Subcutaneous adipose tissue (tissue), 4 donors: ENCODE measurements around the gene NIPAL4. TPM values are rescaled to one million over a fixed set of nuclear protein-coding genes. Genes with fewer than 3 reads are reported as not detected.

Experiments used
- total RNA-seq, 4 donors: library from RNA; depleted of rRNA; stranded (reverse); fragments of >200 nt; gene quantifications; one replicate each; pipeline ENCODE4 v1.1.0, GENCODE V29; 2016
- TF ChIP-seq, protein P1 (sequence below): fragments of 450-650 bp; IDR thresholded peaks from one replicate; pipeline ENCODE4 v1.5.1; 2016; ENCODE audit warnings: low read depth, mild to moderate bottlenecking, control low read depth, antibody characterized with exemption, moderate library complexity

NIPAL4 gene
- total RNA-seq, 4 donors from 2014 or later, result 0.22 to 1.3 TPM; not detected in 2

DNA sequence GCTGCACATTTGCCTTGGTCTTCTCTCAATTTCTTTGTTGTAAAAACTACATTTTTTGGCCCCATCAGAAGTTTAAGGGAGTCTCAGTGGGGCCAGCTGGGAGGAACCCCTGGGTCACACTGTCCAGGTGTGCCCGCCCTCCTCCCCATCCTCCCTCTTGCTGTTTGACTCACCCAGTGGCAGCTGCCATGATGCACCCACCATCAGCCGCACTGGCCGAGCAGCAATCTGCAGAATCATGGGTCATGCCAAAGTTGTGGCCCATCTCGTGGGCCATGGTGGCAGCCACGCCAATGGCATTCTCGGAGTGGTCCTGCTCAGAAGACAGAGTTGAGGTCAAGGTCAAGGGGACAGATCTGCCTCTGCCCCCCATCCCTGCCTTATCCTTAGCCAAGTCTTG lies 45.5 kb downstream of the NIPAL4 start:
- TF ChIP-seq, protein P1, sequence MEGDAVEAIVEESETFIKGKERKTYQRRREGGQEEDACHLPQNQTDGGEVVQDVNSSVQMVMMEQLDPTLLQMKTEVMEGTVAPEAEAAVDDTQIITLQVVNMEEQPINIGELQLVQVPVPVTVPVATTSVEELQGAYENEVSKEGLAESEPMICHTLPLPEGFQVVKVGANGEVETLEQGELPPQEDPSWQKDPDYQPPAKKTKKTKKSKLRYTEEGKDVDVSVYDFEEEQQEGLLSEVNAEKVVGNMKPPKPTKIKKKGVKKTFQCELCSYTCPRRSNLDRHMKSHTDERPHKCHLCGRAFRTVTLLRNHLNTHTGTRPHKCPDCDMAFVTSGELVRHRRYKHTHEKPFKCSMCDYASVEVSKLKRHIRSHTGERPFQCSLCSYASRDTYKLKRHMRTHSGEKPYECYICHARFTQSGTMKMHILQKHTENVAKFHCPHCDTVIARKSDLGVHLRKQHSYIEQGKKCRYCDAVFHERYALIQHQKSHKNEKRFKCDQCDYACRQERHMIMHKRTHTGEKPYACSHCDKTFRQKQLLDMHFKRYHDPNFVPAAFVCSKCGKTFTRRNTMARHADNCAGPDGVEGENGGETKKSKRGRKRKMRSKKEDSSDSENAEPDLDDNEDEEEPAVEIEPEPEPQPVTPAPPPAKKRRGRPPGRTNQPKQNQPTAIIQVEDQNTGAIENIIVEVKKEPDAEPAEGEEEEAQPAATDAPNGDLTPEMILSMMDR, result no peak

DNA sequence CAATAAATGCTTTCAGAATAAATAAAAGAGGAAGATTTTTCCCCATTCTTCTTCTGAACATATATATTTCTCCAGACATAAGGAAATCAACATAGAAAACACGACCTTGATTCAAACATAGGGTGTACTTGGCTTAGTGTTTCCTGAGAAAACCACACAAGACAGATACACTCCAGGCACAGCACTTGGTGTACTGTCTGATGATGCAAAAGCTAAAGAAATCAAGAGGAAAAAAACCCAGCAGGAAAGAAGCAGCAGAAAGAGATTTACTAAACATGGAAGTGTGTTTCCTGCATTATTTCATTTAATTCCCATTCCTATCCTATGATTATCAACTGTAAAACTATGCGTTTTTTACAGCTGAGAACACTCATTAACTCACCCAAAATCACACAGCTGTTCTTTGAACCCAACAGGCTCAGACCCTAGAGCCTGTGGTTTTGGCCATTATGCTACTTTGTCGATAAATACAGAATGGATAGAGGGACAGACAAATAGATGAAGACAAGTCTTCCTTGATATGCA lies 46.1 kb downstream of the NIPAL4 start:
- TF ChIP-seq, protein P1, result no peak

DNA sequence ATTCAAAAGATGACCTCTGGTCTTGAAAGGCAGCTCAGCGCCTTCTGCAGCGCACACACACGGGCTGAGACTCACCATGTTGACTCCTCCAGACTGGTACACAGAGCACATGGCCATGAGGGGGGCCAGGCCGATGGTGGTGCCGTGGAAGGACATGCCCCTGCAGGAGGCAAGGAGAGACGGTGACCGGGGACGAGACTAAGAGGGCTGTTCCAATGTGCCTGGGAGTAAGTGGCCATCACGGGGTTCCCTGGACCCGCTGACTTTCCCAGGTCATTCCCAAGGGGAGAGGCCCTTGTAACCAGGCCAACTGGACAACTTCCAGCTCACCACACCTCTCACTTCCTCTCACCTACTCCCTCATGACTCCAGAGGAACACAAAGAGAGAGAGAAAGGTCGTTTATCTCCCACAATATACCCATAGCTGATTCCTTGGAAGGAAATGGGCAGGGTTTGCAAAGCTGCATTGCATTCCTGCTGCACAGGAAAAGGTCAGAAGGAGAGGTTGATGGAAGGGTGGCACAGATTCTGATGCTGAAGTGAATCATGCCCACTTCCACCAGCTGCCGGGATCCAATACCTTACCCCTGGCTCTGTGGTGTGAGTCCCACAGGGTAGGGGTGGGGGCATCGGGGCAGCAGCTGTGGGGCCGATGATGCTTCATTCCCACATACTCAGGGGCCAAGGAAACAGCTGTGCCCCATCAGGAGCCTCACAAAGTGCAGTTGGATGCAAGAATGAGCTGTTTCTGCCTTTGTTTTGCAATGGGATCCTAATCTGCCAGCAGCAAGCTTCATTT lies 47.2 kb downstream of the NIPAL4 start:
- TF ChIP-seq, protein P1, result no peak

DNA sequence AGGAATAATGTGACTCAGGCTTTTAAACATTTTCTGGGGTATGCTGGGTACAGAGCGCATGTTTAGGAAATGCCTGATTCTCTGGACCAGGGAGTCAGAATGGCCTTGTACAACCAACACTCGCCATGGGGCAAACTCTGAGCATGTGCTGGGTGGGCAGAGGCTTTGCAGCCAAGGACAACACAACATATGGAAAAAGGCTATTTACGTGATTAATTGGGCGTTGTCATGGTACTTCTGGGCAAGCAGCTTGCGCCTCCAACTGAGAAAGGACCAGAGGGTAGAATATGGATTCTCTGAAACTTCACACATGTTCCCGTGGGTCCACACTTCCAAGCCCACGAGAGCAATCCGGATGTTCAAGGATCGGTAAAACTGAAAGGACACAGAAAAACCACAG lies 49.1 kb downstream of the NIPAL4 start:
- TF ChIP-seq, protein P1, result no peak

DNA sequence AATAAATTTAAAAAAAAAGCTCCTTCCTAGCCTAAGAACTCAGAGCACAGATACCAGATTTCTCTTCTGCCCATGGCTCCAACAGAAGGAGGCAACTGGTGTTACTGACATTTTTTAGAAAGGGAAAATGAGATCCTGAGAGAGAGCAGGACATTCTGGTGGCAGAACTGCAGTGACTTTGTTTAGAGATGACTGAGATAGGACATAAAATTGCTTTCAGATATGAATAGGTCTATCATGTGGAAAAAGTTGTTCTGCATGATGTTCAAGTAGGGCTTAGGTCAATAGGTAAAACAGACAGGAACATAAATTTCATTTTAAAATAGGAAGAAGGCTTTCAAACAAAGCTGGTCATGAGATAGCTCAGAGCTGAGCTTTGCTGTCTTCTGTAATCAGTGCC lies 49.6 kb downstream of the NIPAL4 start:
- TF ChIP-seq, protein P1, result no peak

DNA sequence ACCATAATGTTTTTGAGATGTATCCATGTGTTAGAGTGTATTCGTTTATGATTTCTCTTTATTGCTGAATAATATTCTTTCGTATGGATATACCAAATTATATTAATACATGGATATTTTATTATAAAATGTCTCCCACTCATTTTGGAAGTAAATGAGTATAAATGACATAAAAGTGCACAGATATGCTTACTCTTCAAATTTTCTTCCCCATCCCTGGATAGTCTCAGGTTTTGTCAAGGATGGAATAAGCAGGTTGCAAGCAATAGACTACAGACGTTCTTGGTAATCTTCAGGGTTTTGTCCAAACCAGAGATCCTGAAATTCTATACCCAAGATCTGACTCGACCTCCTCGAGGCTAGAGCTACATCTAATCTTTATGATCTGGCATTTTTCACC lies 50.7 kb downstream of the NIPAL4 start:
- TF ChIP-seq, protein P1, result no peak
